Measurements from ENCODE around the gene KLHL24.

GRCh38 chr3:183653209-183654064, 18.0 kb downstream of the KLHL24 start:
- TF ChIP-seq CTCF (conservative IDR thresholded peaks at IDR 0.05) (no peak), EZH2 (IDR thresholded peaks at IDR 0.05; ENCODE audit: low read depth) (no peak)
